ENCODE data around the gene ACTN1. TPM values are rescaled to one million over a fixed set of nuclear protein-coding genes. Genes with fewer than 3 reads are reported as not detected.

The ACTN1 gene
- total RNA-seq, 1 donor from 2014 or later: 70.7 TPM

- Histone ChIP-seq H3K27me3 (no peaks in the 10 kb centered on the region), H2AFZ (replicated peaks) (no peak overlapping the region), H3K4me3 (no peak overlapping the region), H3K27ac (no peak overlapping the region), H4K20me1 (ENCODE audit: low read depth) (no peaks in the 10 kb centered on the region), H3K4me1 (no peaks in the 10 kb centered on the region), H3F3A (ENCODE audit: low read depth) (no peaks in the 10 kb centered on the region), H3K4me2 (no peak overlapping the region), H3K79me2 (ENCODE audit: low read depth) (no peaks in the 10 kb centered on the region), H3K9me3 (ENCODE audit: low read depth) (no peaks in the 10 kb centered on the region), H3K36me3 (no peaks in the 10 kb centered on the region), H3K9ac (no peak overlapping the region)
- Mint-ChIP-seq H3K36me3 (no peaks in the 10 kb centered on the region), H3K9me3 (no peaks in the 10 kb centered on the region), H3K4me3 (no peak overlapping the region), H3K27ac (no peak overlapping the region), H3K27me3 (ENCODE audit: insufficient read depth, low read depth) (no peaks in the 10 kb centered on the region), H3K4me1 (no peaks in the 10 kb centered on the region)
- TF ChIP-seq EZH2phosphoT487 (IDR thresholded peaks at IDR 0.05) (no peak), CTCF (IDR thresholded peaks at IDR 0.05) (no peak), EZH2 (IDR thresholded peaks at IDR 0.05) (no peak)
- DNase-seq (ENCODE audit: low spot score): no peak
Observed at GRCh38 chr14:68857516-68858070, 121.5 kb downstream of the ACTN1 start.

GRCh38 chr14:68856572-68856971 lies 122.5 kb downstream of the ACTN1 start:
- no peak overlapping the region for H3K27ac Mint-ChIP-seq
- no peak overlapping the region for H3K4me3 Mint-ChIP-seq
- TF ChIP-seq EZH2phosphoT487 (IDR thresholded peaks at IDR 0.05) (no peak), CTCF (IDR thresholded peaks at IDR 0.05) (no peak), EZH2 (IDR thresholded peaks at IDR 0.05) (no peak)

GRCh38 chr14:68854421-68854820 lies 124.7 kb downstream of the ACTN1 start:
- Histone ChIP-seq H3F3A (ENCODE audit: low read depth) (no peaks in the 10 kb centered on the region), H4K20me1 (ENCODE audit: low read depth) (no peaks in the 10 kb centered on the region), H3K27me3 (no peaks in the 10 kb centered on the region), H3K36me3 (no peaks in the 10 kb centered on the region), H3K27ac (no peak overlapping the region), H3K79me2 (ENCODE audit: low read depth) (no peaks in the 10 kb centered on the region), H3K4me2 (no peak overlapping the region), H3K4me1 (no peaks in the 10 kb centered on the region), H3K9ac (no peak overlapping the region), H3K9me3 (ENCODE audit: low read depth) (no peaks in the 10 kb centered on the region), H3K4me3 (no peak overlapping the region), H2AFZ (replicated peaks) (no peak overlapping the region)
- no peaks in the 10 kb centered on the region for H3K36me3 Mint-ChIP-seq
- no peaks in the 10 kb centered on the region for H3K27me3 Mint-ChIP-seq (ENCODE audit: insufficient read depth, low read depth)
- no peak for DNase-seq (ENCODE audit: low spot score)
- H3K4me3 Mint-ChIP-seq: no peak overlapping the region
- no peaks in the 10 kb centered on the region for H3K4me1 Mint-ChIP-seq
- TF ChIP-seq EZH2 (IDR thresholded peaks at IDR 0.05): no peak
- no peak for TF ChIP-seq CTCF (IDR thresholded peaks at IDR 0.05)
- TF ChIP-seq EZH2phosphoT487 (IDR thresholded peaks at IDR 0.05): no peak
- no peaks in the 10 kb centered on the region for H3K9me3 Mint-ChIP-seq
- no peak overlapping the region for H3K27ac Mint-ChIP-seq

More at GRCh38 chr14:68856572-68856971, 122.5 kb downstream of the ACTN1 start:
- H3K36me3 ChIP-seq: no peaks in the 10 kb centered on the region
- H3K4me1 ChIP-seq: no peaks in the 10 kb centered on the region
- no peaks in the 10 kb centered on the region for H3F3A ChIP-seq (ENCODE audit: low read depth)
- no peaks in the 10 kb centered on the region for H3K79me2 ChIP-seq (ENCODE audit: low read depth)
- H3K27ac ChIP-seq: no peak overlapping the region
- DNase-seq (ENCODE audit: low spot score): no peak
- no peaks in the 10 kb centered on the region for H4K20me1 ChIP-seq (ENCODE audit: low read depth)
- no peaks in the 10 kb centered on the region for H3K27me3 ChIP-seq
- no peak overlapping the region for H3K4me3 ChIP-seq
- H3K36me3 Mint-ChIP-seq: no peaks in the 10 kb centered on the region
- H3K4me1 Mint-ChIP-seq: no peaks in the 10 kb centered on the region
- no peak overlapping the region for H3K4me2 ChIP-seq
- H3K9me3 ChIP-seq (ENCODE audit: low read depth): no peaks in the 10 kb centered on the region
- no peak overlapping the region for H2AFZ ChIP-seq (replicated peaks)
- H3K9me3 Mint-ChIP-seq: no peaks in the 10 kb centered on the region
- no peaks in the 10 kb centered on the region for H3K27me3 Mint-ChIP-seq (ENCODE audit: insufficient read depth, low read depth)
- no peak overlapping the region for H3K9ac ChIP-seq
